HG02610 (cell line): ENCODE results near the gene PAQR8.

Experiments used
- ATAC-seq: cut with Tn5 transposase; IDR thresholded peaks from one replicate; pipeline ENCODE4 v1.9.1; 2021; ENCODE audit warnings: mild to moderate bottlenecking, moderate library complexity; ENCODE audit not compliant: unreplicated experiment

PAQR8 gene

DNA sequence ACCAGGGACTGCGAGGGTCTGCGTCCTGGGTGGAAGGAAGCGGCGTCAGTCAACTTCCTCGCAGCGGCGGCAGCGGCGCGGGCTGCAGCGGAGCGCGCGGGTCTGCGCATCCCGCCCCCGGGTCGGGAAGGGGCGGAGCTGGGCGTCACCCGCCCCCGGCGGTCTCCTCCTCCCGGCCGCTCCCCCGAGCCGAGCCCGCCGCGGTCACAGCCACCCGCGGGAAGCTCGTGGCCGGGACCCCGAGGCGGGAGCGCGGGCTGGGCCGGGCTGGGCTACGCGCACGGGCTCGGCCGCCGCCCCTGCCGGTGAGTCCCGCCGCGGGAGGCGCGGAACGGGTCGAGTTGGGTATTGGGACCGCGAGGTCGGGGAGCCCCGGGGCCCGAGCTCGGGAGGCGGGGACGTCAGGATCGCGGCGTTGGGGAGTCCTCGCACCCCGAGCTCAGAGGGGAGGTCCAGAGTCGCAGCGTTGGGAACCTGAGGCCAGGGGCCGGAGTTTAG lies at the start of gene PAQR8:
Gene PAQR8 (plus strand): TSS at position 207 of the 498 bp plus-strand sequence. CDS start 41,063 bp downstream, outside the sequence.
- peak; percentile 83 for ATAC-seq

GRCh38 chr6:52312461-52312860 lies 49.5 kb upstream of the PAQR8 start:
- no peak for ATAC-seq

DNA sequence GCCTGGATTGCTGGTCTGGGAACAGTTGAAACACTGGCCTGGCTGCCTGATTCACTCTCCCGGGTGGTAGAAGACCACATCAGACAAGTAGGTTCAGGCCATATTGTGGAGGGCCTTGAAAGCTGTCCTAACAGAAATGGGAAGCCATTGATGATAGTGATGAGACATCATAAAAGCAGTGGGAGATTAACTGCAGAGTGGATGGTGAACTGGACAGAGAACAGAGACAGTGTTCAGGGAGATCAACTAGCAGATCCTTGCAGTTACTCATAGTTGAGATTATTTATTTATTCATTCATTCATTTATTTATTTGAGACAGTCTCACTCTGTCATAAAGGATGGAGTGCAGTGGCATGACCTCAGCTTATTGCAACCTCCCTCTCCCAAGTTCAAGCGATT lies 47.2 kb upstream of the PAQR8 start:
- no peak for ATAC-seq

GRCh38 chr6:52317211-52317610 lies 44.7 kb upstream of the PAQR8 start:
- no peak for ATAC-seq

GRCh38 chr6:52317841-52318581 lies 43.9 kb upstream of the PAQR8 start:
- peak; percentile 98 for ATAC-seq

GRCh38 chr6:52324189-52324588 lies 37.8 kb upstream of the PAQR8 start:
- no peak for ATAC-seq

DNA sequence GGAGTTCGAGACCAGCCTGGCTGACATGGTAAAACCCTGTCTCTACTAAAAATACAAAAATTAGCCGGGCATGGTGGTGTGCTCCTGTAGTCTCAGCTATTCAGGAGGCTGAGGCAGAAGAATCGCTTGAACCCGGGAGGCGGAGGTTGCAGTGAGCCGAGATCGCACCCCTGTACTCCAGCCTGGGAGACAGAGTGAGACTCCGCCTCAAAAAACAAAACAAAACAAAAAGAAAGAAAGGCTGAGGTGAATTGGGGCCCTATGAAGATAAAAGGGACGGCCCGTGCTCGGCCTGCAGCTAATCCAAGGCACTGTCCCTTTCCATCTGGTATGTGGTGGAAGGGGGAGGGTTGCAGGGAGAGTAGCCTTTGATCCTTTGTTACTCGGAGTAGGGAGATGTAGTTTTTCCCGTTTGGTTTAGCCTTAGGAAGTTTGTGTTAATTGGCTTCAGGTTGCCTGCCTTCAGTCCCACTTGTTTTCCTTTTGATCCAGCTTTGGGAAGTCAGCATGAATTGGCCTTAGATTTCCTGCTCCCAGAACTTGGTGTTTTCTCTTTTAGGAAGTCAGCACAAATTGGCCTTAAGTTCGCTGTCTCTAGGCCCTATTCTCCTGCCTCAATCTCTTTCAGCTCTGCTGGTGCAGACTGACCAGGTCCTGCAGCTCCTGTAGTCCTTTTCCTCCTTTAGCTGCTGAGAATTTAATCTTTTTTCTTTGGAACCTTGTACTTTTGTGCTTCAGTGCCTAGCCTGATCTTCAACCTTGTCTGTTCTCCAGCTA lies 36.1 kb upstream of the PAQR8 start:
- ATAC-seq = no peak

DNA sequence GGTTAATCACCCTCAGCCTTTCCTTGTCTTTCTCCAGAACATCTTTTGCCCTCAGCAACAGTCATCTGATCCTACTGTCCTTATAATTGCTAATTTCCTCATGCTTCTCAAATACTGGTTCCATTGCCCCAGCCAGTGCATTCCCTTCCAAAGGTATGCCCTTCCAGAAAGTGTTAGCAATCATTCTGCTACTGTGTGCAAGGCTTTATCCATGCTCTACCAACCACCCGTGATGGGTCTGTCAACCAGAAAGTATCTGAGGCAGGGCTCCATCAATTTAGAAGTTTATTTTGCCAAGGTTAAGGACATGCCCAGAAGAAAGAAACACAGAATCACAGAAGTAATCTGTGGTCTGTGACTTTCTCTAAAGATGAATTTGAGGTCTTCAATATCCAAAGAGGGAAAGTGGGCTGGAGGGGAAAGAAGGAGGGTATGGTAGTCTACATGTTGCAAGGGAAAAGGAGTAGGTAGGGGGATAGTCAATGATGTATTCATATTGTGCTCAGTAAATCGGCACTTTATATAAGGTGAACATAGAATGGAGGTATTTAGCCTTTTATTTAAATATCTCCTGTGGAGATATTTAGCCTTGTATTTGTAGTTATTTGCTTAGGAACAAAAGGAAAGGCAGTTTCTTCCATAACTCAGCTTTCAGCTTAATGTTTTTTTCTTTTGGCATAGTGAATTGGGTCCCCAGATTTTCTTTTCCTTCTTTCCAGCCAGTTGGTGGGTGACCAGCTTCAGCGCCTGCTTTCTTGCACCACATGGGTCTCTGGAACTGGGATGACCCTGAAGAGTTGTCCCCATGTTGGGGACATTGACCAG lies 35.2 kb upstream of the PAQR8 start:
- ATAC-seq = peak; percentile 79

DNA sequence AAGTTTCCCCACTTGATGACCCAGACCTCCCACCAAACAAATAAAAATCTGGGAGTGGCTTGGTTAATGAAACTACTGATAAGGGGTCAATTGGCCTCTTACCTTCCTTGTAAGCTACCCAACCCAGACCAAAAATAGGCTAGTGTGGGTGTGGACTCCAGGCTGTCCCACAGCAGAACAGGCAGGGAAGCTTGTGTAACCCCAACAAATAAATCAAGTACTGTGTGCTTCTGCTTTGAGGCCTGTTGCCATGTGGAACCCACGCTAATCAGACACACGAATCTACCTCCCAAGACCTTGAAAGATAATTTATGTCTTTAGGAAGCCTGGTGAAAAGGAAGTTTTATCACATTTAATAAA lies 33.7 kb upstream of the PAQR8 start:
- no peak for ATAC-seq

DNA sequence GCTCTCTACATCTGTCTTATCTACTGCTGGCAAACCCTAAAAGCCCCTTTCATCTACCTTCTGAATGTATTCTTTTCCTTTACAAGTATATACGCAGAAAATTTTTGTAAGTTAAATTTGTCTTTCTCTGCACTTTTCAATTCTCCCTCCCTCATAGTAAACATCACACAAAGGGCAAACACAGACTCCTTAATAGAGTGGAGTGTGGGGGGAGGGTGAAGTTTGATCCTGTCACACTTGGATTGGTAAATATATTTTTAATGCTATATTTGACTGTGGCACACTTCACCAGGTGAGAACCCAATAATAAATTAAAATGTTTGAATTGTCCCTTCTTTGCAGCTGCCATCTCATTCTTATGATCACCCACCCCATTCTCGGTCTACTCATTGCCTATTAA lies 33.2 kb upstream of the PAQR8 start:
- no peak for ATAC-seq

DNA sequence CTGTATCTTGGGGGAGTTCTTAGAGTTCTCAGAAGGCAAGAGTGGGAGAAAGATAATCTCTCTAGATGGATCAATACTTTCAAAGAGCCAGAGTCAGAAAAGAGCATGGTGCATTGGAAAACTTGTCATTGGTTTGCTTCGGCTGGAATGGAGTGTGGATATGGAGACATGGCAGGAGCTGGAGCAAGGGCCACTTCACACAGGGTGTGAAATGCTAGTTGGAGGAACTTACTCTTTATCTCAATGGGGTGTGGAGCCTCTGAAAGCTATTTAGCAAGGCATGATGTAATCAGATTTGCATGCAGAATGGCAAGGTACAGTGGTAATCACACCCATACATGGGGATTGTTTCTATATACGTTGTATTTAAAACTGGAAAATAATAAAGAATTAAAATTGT lies 31.5 kb upstream of the PAQR8 start:
- ATAC-seq = no peak

- ATAC-seq = no peak
These were observed 30.0 kb upstream of the PAQR8 start for GRCh38 chr6:52331793-52332457.

DNA sequence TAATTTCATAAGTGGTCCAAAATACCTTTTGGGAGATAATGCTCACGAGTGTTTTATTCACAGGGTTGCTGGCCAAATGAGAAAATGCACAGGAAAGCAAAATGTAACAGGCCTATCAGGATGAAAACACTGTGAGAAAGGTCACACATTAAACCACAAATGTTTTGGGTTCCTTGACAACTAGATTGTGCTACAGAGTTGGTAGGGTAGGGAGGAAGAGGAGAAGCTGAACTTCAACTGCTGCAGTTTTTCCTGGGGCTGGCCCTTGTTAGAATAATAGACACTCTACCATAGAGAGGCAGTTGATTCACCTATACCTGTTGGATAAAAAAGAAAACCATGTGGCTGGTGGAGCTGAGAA lies 28.1 kb upstream of the PAQR8 start:
- ATAC-seq = no peak

DNA sequence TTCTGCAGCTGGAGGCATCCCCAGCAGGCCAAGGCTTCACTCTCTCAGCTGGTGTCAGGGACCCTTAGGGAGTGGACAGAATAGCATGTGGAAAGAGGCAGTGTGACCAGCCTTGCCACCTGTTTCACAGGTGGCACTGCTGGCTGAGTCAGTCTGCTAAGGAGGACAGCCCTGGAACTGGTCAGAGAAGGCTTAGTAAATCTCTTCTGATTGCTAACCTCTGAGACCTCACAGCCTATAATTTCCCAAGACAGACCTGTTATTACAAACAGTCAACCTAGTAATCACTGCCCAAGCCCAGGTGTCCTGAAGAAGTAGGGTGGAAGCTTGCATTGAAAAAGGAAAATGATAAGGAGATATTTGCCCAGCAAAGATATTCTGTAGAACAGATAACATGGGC lies 26.4 kb upstream of the PAQR8 start:
- no peak for ATAC-seq

- peak; percentile 12 for ATAC-seq
These were observed 24.9 kb upstream of the PAQR8 start for GRCh38 chr6:52336919-52337561.

DNA sequence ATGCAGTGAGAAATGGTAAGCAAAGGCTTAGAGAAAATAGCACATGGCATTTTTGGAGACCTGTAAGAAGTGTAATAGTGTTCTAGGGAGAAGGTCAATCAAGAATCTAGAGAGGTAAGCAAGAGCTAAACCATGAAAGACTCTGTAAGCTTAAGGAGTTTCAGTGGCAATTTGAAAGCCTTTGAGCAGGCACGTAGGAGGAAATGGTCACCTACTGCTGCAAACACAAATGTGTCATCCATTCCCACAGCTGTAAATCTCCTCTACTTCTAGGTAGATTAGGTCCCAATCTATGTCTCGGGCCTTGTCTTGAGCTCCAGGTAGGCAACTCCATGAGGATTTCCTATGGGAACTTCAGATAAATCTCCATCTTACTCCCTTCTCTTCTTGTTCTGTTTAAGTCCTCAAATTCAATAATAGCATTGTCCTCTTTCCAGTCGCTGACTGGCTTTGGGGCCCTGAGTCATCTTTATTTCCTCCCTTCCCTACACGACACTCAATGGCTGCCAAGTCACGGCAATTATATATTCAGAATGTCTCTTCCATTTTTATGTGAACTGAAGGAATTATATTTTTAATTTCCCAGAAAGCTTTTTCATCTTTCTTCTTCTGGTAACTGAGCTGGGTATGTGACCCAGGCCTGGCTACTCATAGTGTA lies 24.2 kb upstream of the PAQR8 start:
- ATAC-seq = peak; percentile 63

- ATAC-seq = no peak
These were observed 21.4 kb upstream of the PAQR8 start for GRCh38 chr6:52340603-52340880.

DNA sequence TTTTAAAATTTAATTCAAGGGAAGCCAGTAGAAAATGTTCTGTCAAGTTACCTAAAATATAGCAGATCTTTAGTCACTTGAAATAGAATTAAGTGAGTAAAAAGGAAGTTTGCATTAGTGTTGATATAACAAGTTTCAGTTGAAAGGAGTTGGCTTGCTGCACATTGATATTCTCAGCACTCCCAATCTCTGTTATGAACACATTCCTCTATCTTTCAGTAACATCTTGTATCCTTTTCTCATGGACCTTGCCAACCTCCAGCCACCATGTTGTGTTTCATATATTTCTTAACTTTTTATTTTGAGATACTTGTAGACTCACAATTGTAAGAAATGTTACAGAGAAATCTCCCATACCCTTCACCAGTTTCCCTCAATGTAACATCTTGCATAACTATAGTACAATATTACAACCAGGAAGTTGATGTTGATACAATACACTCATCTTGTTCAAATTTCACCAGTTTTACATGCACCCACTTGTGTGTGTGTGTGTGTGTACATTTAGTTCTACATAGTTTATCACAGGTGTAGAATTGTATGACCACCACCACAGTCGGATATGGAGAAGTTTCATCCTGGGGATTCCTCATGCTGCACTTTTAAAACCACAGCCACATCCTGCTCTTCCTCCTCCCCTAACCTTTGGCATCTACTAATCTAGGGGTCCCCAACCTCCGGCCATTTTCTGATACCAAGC lies 20.2 kb upstream of the PAQR8 start:
- no peak for ATAC-seq

- no peak for ATAC-seq
These were observed 16.6 kb upstream of the PAQR8 start for GRCh38 chr6:52345311-52345710.

DNA sequence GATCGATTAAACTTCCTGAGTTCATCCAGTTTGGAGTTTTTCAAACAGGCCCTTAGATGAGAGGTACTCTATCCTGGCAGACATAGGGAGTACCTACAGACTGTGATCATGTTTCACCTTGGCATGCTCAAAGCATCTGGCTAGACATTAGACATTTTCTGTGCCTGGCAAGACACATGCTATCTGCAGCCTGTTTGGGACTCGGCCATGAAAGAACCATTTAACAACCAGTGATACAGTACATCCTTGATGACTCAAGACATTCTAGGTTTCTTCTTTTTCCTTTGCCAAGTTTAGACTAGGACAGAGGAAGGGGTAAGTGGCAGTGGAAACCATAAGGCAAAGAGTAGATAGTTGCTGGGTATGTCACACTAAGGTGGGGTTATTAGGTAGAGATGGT lies 15.4 kb upstream of the PAQR8 start:
- no peak for ATAC-seq
